IPS DF 6.9 (cell line): ENCODE data around the gene IPO11.

Experiments used
- DNase-seq: peaks from one replicate; pipeline ENCODE4 v3.0.0-alpha.2; 2013; ENCODE audit warnings: low read depth, low spot score
- H3K27ac ChIP-seq: one replicate; pipeline ENCODE4 v1.5.1; 2013; ENCODE audit warnings: low read length, control low read depth
- H3K27me3 ChIP-seq: 2 replicates; pipeline ENCODE4 v1.6.1; 2013; ENCODE audit warnings: mild to moderate bottlenecking, low read length; ENCODE audit not compliant: control insufficient read depth, insufficient read depth
- H3K36me3 ChIP-seq: 2 replicates; pipeline ENCODE4 v1.6.1; 2013; ENCODE audit warnings: low read length; ENCODE audit not compliant: control insufficient read depth, insufficient read depth
- H3K4me1 ChIP-seq: 2 replicates; pipeline ENCODE4 v1.6.1; 2013; ENCODE audit warnings: low read length; ENCODE audit not compliant: control insufficient read depth, insufficient read depth
- H3K4me3 ChIP-seq: 2 replicates; pipeline ENCODE4 v1.5.1; 2013; ENCODE audit warnings: mild to moderate bottlenecking, low read length
- H3K9me3 ChIP-seq: 2 replicates; pipeline ENCODE4 v1.6.1; 2013; ENCODE audit warnings: low read length, inconsistent platforms; ENCODE audit not compliant: control insufficient read depth, insufficient read depth
- WGBS: extraction: QIAGEN DNeasy Blood & Tissue Kit; methylation state at CpG from one replicate; pipeline ENCODE4 v1.1.7; 2013; ENCODE audit warnings: mixed read lengths, missing lambda C conversion rate; ENCODE audit not compliant: insufficient read length, insufficient coverage; 5-methylcytosine and 5-hydroxymethylcytosine counted together

Gene IPO11

GRCh38 chr5:62594364-62594984, 181.9 kb downstream of the IPO11 start:
- no peak overlapping the region for H3K27ac ChIP-seq
- H3K4me1 ChIP-seq: peaks cover 5% of the 10 kb centered on the region; the same call in 1 of the 2 replicates

DNA sequence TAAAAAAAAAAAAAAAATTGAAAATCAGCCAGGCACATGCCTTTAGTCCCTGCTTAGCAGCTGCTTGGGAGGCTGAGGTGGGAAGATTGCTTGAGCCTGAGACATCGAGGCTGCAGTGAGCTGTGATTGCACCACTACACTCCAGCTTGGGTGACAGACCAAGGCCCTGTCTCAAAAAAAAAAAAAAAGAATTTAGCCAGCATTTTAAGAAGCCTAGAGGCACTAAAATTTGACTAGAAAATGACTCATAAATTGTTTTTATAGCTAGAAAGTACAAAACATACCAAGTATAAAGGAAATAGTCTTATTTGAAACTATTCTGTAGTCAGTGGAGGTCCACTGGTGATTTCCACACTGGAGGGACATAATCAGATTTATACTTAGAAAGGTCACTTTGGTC, 183.5 kb downstream of the IPO11 start:
- H3K9me3 ChIP-seq: no peaks in the 10 kb centered on the region
- no peak overlapping the region for H3K27ac ChIP-seq
- no CpG with 5 or more reads among the region's 1 CpG for WGBS
- H3K4me3 ChIP-seq: no peak overlapping the region
- DNase-seq: no peak
- no peaks in the 10 kb centered on the region for H3K27me3 ChIP-seq
- H3K36me3 ChIP-seq: no peaks in the 10 kb centered on the region
- H3K4me1 ChIP-seq: peaks cover 5% of the 10 kb centered on the region; the same call in 1 of the 2 replicates

More at GRCh38 chr5:62594364-62594984, 181.9 kb downstream of the IPO11 start:
- no peaks in the 10 kb centered on the region for H3K9me3 ChIP-seq
- H3K27me3 ChIP-seq: no peaks in the 10 kb centered on the region
- no peak for DNase-seq
- no peaks in the 10 kb centered on the region for H3K36me3 ChIP-seq
- no peak overlapping the region for H3K4me3 ChIP-seq
- no CpG with 5 or more reads among the region's 3 CpGs for WGBS

GRCh38 chr5:62596691-62597090, 184.1 kb downstream of the IPO11 start:
- DNase-seq: no peak
- no peaks in the 10 kb centered on the region for H3K36me3 ChIP-seq
- WGBS: no CpG with 5 or more reads among the region's 1 CpG
- H3K27me3 ChIP-seq: no peaks in the 10 kb centered on the region
- H3K4me3 ChIP-seq: no peak overlapping the region
- H3K9me3 ChIP-seq: no peaks in the 10 kb centered on the region
- no peak overlapping the region for H3K27ac ChIP-seq
- peaks cover 5% of the 10 kb centered on the region; the same call in 1 of the 2 replicates for H3K4me1 ChIP-seq

DNA sequence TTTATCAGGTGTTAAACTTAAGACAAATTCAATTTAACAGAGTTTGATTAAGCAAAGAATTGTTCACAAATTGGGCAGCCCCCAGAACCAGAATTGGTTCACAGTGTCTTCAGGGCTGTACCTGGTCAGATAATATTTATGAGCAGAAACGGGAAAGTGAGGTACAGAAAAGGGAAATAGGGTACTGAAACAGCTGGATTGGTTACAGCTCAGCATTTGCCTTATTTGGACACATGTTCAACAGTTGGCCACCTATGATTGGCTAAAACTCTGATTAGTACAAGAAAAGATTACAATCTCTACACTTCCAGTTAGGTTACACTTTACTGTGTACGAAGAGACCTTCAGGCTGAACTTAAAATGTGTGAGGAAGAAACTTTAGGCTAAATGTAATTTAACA, 184.8 kb downstream of the IPO11 start:
- H3K4me1 ChIP-seq: peaks cover 5% of the 10 kb centered on the region; the same call in 1 of the 2 replicates
- DNase-seq: no peak
- H3K27ac ChIP-seq: no peak overlapping the region
- H3K9me3 ChIP-seq: no peaks in the 10 kb centered on the region
- no peaks in the 10 kb centered on the region for H3K27me3 ChIP-seq
- no peak overlapping the region for H3K4me3 ChIP-seq
- H3K36me3 ChIP-seq: no peaks in the 10 kb centered on the region
- WGBS: no CpG with 5 or more reads among the region's 2 CpGs

GRCh38 chr5:62600560-62601252, 188.1 kb downstream of the IPO11 start:
- WGBS: no CpG with 5 or more reads among the region's 3 CpGs

DNA sequence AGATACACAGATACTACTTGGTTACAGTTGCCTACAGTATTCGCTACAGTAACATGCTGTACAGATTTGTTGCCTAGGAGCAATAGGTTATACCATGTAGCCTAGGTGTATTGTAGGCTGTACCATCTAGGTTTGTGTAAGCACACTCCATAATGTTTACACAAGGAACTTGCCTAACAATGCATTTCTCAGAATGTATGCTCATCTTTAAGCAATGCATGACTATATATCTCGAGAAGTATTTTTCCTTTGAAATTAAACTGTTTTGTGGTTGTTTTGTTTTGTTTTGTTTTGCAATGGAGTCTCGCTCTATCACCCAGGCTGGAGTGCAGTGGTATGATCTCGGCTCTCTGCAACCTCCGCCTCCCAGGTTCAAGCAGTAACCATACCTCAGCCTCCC, 191.4 kb downstream of the IPO11 start:
- Histone ChIP-seq H3K27me3 (no peaks in the 10 kb centered on the region), H3K9me3 (no peaks in the 10 kb centered on the region), H3K36me3 (no peaks in the 10 kb centered on the region), H3K4me3 (no peak overlapping the region), H3K4me1 (no peaks in the 10 kb centered on the region), H3K27ac (no peak overlapping the region)
- no peak for DNase-seq
- no CpG with 5 or more reads among the region's 5 CpGs for WGBS

More at GRCh38 chr5:62600560-62601252, 188.1 kb downstream of the IPO11 start:
- no peak overlapping the region for H3K27ac ChIP-seq
- H3K9me3 ChIP-seq: no peaks in the 10 kb centered on the region
- no peaks in the 10 kb centered on the region for H3K36me3 ChIP-seq
- DNase-seq: no peak
- H3K4me1 ChIP-seq: no peaks in the 10 kb centered on the region
- no peaks in the 10 kb centered on the region for H3K27me3 ChIP-seq
- H3K4me3 ChIP-seq: no peak overlapping the region

DNA sequence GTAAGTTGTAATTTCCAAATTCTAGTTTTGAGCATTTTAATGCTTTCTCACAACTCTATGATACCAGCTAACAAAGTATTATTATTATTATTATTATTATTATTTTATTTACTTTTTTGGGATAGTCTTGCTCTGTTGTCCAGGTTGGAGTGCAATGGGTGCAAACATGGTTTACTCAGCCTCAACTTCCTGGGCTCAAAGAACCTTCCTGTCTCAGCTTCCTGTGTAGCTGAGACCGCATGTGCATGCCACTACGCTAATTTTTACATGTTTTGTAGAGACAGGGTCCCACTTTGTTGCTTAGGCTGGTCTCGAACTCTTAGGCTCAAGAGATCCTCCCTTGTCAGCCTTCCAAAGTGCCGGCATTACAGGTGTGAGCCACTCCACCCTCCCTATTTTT, 193.1 kb downstream of the IPO11 start:
- H3K27me3 ChIP-seq: no peaks in the 10 kb centered on the region
- no CpG with 5 or more reads among the region's 4 CpGs for WGBS
- H3K36me3 ChIP-seq: no peaks in the 10 kb centered on the region
- H3K9me3 ChIP-seq: no peaks in the 10 kb centered on the region
- no peak for DNase-seq
- no peak overlapping the region for H3K4me3 ChIP-seq
- H3K4me1 ChIP-seq: no peaks in the 10 kb centered on the region
- no peak overlapping the region for H3K27ac ChIP-seq

DNA sequence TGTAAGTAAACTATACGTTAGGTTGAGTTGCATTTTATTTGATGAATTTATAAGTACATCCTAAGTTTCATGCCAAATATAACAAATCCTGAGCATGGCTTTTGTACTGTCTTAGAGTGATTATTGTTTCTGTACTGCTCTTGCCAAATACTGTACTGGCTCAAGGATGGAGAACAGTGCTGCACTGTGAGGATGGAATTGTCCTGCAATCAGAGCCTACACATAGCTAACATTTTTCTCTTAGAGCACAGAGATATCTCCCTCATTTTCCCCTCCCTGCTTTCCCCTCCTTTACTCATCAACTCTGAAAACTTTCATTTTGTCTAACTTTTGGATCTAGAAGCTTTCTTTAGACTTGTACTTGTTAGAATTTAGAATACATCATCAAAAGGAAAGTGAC, 194.3 kb downstream of the IPO11 start:
- WGBS: no CpG with 5 or more reads among the region's 1 CpG
- no peak for DNase-seq
- Histone ChIP-seq H3K27ac (no peak overlapping the region), H3K4me3 (no peak overlapping the region), H3K36me3 (no peaks in the 10 kb centered on the region), H3K9me3 (no peaks in the 10 kb centered on the region), H3K4me1 (no peaks in the 10 kb centered on the region), H3K27me3 (no peaks in the 10 kb centered on the region)

DNA sequence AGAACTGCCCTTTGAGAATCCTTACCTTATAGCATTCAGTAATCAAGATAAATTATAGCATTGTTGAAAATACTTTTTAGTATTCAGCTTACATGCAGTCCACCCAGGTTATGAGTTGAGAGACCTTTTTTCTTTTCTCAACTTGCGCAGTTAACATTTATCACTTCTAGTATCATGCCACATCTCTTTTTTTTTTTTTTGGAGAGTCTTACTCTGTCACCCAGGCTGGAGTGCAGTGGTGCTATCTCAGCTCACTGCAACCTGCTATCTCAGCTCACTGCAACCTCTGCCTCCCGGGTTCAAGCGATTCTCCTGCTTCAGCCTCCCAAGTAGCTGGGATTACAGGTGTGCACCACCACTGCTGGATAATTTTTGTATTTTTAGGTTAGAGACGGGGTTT, 195.1 kb downstream of the IPO11 start:
- Histone ChIP-seq H3K27me3 (no peaks in the 10 kb centered on the region), H3K4me3 (no peak overlapping the region), H3K9me3 (no peaks in the 10 kb centered on the region), H3K27ac (no peak overlapping the region), H3K4me1 (no peaks in the 10 kb centered on the region), H3K36me3 (no peaks in the 10 kb centered on the region)
- DNase-seq: no peak
- no CpG with 5 or more reads among the region's 4 CpGs for WGBS

GRCh38 chr5:62608529-62609511, 196.3 kb downstream of the IPO11 start:
- H3K27me3 ChIP-seq: no peaks in the 10 kb centered on the region
- no peaks in the 10 kb centered on the region for H3K4me1 ChIP-seq
- no peak for DNase-seq
- no peak overlapping the region for H3K4me3 ChIP-seq
- H3K27ac ChIP-seq: no peak overlapping the region
- WGBS: no CpG with 5 or more reads among the region's 7 CpGs
- no peaks in the 10 kb centered on the region for H3K9me3 ChIP-seq
- no peaks in the 10 kb centered on the region for H3K36me3 ChIP-seq
